ENCODE results near the gene ZNF470.

The ZNF470 gene

DNA sequence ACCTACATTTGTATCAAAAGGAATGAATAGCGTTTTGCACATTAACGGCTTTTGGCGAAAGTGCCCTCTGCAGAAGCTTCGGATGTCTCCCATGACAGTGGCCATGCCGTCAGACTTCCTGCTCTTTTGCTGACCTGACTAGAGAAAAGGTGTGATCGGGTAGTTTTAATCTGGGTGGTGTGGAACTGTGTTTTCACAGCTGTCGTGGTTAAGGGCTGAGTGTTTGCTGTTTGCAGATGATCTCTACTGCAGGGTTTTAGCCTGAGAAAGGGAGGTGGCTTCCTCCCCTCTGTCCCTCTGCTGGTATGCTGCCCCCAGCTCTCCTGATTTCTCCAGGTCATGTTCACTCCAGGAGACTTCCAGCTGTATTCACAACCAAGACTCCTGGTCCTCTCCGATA lies 50.3 kb downstream of the ZNF470 start:
- no peak for DNase-seq (ENCODE audit: low read depth)
- TF ChIP-seq, protein P1, sequence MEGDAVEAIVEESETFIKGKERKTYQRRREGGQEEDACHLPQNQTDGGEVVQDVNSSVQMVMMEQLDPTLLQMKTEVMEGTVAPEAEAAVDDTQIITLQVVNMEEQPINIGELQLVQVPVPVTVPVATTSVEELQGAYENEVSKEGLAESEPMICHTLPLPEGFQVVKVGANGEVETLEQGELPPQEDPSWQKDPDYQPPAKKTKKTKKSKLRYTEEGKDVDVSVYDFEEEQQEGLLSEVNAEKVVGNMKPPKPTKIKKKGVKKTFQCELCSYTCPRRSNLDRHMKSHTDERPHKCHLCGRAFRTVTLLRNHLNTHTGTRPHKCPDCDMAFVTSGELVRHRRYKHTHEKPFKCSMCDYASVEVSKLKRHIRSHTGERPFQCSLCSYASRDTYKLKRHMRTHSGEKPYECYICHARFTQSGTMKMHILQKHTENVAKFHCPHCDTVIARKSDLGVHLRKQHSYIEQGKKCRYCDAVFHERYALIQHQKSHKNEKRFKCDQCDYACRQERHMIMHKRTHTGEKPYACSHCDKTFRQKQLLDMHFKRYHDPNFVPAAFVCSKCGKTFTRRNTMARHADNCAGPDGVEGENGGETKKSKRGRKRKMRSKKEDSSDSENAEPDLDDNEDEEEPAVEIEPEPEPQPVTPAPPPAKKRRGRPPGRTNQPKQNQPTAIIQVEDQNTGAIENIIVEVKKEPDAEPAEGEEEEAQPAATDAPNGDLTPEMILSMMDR (IDR thresholded peaks at IDR 0.05; ENCODE audit: control insufficient read depth, insufficient read depth, low read depth, low read length, missing control alignments) = no peak

DNA sequence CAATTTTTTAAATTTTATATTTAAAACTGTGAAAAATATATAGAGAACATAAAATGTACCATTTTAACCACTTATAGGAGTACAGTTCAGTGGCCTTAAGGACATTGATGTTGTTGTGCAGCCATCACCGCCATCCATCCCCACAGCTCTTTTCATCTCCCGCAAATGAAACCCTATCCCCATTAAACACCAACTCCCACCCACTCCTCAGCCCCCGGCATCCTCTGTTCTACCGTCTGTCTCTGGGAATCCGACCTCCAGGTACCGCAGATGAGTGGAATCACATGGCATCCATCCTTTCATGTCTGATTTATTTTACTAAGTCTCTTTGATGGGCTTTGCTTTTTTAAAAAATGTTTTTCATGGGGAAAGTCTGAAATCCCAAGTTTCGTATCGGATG lies 51.9 kb downstream of the ZNF470 start:
- DNase-seq (ENCODE audit: low read depth) = no peak
- TF ChIP-seq, protein P1 (IDR thresholded peaks at IDR 0.05; ENCODE audit: control insufficient read depth, insufficient read depth, low read depth, low read length, missing control alignments) = no peak
- no peak overlapping the region for H3K4me3 ChIP-seq (ENCODE audit: control insufficient read depth, low read depth, low read length)

More for the DNA sequence above, 50.3 kb downstream of the ZNF470 start:
- no peak overlapping the region for H3K4me3 ChIP-seq (ENCODE audit: control insufficient read depth, low read depth, low read length)

DNA sequence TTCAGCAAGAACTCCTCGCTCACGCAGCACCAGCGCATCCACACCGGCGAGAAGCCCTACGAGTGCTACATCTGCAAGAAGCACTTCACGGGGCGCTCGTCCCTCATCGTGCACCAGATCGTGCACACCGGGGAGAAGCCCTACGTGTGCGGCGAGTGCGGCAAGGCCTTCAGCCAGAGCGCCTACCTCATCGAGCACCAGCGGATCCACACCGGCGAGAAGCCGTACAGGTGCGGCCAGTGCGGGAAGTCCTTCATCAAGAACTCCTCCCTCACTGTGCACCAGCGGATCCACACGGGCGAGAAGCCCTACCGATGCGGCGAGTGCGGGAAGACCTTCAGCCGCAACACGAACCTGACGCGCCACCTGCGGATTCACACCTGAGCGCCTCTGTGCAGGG lies 55.1 kb downstream of the ZNF470 start:
- TF ChIP-seq, protein P1 (IDR thresholded peaks at IDR 0.05; ENCODE audit: control insufficient read depth, insufficient read depth, low read depth, low read length, missing control alignments) = no peak
- H3K4me3 ChIP-seq (ENCODE audit: control insufficient read depth, low read depth, low read length) = no peak overlapping the region
- no peak for DNase-seq (ENCODE audit: low read depth)

DNA sequence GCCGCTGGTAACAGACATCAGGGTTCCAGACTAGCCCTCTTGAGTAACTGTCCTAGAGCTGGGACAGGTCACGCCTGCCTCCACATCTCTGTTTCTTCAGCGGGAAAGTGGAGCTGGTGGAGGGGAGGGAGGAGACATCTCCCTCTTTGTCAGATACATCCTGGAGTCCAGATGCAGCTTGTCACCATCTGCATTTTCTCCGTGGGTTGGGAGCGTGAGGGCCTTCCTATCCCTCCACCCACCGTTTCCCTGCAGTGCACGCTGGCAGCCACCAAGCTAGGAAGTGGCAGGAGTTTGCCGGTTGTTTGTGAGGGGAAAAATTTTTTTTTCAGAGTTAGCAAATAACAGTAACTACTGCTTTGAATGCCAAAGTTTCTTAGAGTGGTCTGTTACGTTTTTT lies 55.7 kb downstream of the ZNF470 start:
- H3K4me3 ChIP-seq (ENCODE audit: control insufficient read depth, low read depth, low read length) = no peak overlapping the region
- DNase-seq (ENCODE audit: low read depth) = no peak
- TF ChIP-seq, protein P1 (IDR thresholded peaks at IDR 0.05; ENCODE audit: control insufficient read depth, insufficient read depth, low read depth, low read length, missing control alignments) = no peak

DNA sequence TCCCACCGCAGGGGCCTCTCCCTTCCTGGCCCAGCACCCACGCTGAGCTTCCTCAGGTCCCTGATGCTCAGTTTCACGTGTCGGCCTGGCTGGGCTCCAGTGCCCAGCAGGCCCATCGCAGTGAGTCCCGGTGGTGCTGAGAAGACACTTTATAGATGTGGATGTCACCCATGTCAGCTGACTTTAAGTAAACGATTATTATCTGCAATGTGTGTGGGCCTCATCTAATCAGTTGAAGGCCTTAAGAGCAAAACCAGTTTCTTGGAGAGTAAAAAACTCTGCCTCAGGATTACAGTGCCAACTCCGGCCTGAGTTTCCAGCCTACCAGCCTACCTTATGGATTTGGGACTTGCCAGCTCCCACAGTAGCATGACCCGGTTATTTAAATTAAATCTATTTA lies 58.4 kb downstream of the ZNF470 start:
- no peak overlapping the region for H3K4me3 ChIP-seq (ENCODE audit: control insufficient read depth, low read depth, low read length)
- DNase-seq (ENCODE audit: low read depth) = no peak
- TF ChIP-seq, protein P1 (IDR thresholded peaks at IDR 0.05; ENCODE audit: control insufficient read depth, insufficient read depth, low read depth, low read length, missing control alignments) = no peak

DNA sequence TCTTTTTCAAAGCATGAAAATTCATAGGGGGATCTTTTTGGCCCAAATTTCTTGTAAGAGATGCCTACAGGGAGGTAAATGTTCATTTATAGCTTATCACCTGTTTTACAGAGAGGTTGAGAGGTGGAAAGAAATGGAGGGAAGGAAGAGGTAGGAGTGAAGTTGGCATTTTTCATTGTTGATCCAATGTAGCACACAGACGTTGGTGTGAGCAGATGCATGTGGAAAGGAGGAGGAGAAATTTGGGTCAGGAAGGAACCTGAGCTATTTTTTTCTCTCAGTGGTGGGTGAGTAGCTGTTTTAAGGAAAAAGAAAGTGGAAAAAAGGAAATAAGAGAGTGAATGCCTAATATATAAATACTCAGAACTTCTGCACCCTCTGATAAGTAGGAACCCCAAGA lies 65.8 kb downstream of the ZNF470 start:
- no peak overlapping the region for H3K4me3 ChIP-seq (ENCODE audit: control insufficient read depth, low read depth, low read length)
- DNase-seq (ENCODE audit: low read depth) = no peak
- TF ChIP-seq, protein P1 (IDR thresholded peaks at IDR 0.05; ENCODE audit: control insufficient read depth, insufficient read depth, low read depth, low read length, missing control alignments) = no peak

DNA sequence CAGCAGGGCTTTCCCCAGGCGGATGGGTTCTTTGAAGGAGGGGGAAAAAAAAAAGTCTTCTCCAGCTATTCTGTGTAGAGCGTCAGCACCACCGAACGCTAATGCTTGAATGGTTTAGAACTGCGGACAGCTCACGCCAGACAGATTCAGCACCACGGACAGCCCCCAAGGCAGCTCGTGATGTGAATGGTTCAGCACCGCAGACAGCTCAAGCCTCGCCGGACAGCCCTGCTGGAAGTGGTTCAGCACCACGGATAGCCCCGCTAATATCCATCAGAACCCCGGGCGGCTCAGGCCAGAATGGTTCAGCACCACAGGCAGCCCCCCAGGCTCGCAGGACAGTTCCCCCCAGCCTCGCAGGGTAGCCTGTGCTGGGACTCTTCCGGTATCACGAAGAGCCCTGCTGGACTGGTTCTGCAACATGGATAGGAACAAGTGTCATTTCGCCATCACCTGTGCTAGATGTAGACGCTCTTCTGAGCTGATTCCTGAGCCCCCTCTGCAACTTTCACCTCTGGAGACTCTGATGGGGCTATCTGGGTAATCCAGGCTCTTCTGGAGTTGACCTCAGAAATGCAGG lies 70.8 kb downstream of the ZNF470 start:
- DNase-seq (ENCODE audit: low read depth) = peak; percentile 1
- TF ChIP-seq, protein P1 (IDR thresholded peaks at IDR 0.05; ENCODE audit: control insufficient read depth, insufficient read depth, low read depth, low read length, missing control alignments) = no peak
- H3K4me3 ChIP-seq (ENCODE audit: control insufficient read depth, low read depth, low read length) = no peak overlapping the region

Data from AG09309 (cell line).